ENCODE data around the gene NHP2.

DNA sequence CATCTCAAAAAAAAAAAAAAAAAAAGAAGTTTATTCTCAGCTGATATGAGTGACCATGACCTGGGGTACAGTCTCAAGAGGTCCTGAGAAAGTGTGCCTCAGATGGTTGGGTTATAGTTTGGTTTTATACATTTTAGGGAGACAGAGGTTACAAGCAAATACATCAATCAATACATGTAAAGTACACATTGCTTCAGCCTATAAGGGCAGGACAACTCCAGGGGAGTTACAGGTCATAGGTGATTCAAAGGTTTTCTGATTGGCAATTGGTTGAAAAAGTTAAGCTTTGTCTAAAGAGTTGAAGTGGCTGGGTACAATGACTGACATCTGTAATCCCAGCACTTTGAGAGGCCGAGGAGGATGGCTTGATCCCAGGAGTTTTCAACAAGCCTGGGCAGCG, 35.7 kb upstream of the NHP2 start:
- TF ChIP-seq CHD2 (IDR thresholded peaks at IDR 0.05; ENCODE audit: low read length, partially characterized antibody) (no peak), EP300 (IDR thresholded peaks at IDR 0.05) (no peak)
- TF ChIP-seq, protein P1, sequence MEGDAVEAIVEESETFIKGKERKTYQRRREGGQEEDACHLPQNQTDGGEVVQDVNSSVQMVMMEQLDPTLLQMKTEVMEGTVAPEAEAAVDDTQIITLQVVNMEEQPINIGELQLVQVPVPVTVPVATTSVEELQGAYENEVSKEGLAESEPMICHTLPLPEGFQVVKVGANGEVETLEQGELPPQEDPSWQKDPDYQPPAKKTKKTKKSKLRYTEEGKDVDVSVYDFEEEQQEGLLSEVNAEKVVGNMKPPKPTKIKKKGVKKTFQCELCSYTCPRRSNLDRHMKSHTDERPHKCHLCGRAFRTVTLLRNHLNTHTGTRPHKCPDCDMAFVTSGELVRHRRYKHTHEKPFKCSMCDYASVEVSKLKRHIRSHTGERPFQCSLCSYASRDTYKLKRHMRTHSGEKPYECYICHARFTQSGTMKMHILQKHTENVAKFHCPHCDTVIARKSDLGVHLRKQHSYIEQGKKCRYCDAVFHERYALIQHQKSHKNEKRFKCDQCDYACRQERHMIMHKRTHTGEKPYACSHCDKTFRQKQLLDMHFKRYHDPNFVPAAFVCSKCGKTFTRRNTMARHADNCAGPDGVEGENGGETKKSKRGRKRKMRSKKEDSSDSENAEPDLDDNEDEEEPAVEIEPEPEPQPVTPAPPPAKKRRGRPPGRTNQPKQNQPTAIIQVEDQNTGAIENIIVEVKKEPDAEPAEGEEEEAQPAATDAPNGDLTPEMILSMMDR (IDR thresholded peaks at IDR 0.05): no peak

Measured in A549 (cell line).